Neuron (in vitro differentiated cells): ENCODE results near the gene TMEM116.

Experiments
- H2AFZ ChIP-seq: one replicate; pipeline ENCODE4 v1.6.1; 2013; ENCODE audit warnings: low read depth, mild to moderate bottlenecking, inconsistent platforms, low read length, moderate library complexity
- H3K27me3 ChIP-seq: one replicate; pipeline ENCODE4 v1.6.1; 2013; ENCODE audit warnings: low read length; ENCODE audit not compliant: insufficient read depth
- H3K36me3 ChIP-seq: one replicate; pipeline ENCODE4 v1.6.1; 2013; ENCODE audit warnings: low read length; ENCODE audit not compliant: insufficient read depth
- H3K4me1 ChIP-seq: one replicate; pipeline ENCODE4 v1.6.1; 2013; ENCODE audit warnings: low read length; ENCODE audit not compliant: insufficient read depth
- H3K4me3 ChIP-seq: 2 replicates; pipeline ENCODE4 v1.5.1; 2013; ENCODE audit warnings: mild to moderate bottlenecking, low read length, moderate library complexity
- H3K9me3 ChIP-seq: one replicate; pipeline ENCODE4 v1.6.1; 2013; ENCODE audit warnings: low read length

Gene TMEM116

DNA sequence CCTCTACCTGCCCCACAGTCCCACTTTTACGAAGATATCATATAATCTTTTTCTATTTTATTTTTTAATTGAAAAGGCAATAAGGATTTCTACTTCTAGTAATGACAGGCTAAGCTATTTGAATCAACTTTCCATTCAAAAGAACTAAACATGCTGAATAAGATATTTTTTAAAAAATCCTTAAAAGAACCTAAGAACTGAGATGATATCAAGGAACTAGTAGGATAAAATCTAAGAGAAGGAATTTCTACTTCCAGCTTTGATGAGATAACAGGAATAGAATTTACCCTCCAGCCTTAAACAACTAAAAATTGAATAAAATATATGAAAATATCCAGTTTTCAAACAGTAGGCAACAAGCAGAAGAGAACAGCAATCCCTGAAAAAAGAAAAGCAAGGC, 69.0 kb downstream of the TMEM116 start:
- no peaks in the 10 kb centered on the region for H3K36me3 ChIP-seq
- no peaks in the 10 kb centered on the region for H3K9me3 ChIP-seq
- no peak overlapping the region for H2AFZ ChIP-seq
- H3K4me3 ChIP-seq = no peak overlapping the region
- peaks cover 15% of the 10 kb centered on the region for H3K4me1 ChIP-seq
- H3K27me3 ChIP-seq = no peaks in the 10 kb centered on the region

DNA sequence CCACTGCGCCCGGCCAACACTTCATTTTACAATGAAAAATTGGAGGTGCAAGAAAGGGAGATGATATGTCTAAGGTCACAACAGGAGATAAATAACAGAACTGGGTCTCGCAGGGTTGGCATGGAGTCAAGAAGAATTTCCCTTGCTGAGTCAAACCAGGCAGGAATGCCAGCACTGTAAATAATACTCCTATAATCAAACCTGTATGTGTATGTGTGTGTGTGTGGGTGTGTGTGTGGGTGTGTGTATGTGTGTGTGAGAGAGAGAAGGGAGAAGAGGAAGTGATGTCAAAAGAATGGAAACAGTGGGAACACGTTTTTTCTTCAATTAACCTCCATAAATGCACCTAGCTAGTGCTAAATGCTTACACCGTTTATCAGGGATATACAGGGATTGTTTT, 70.4 kb downstream of the TMEM116 start:
- Histone ChIP-seq H3K36me3 (no peaks in the 10 kb centered on the region), H3K4me3 (no peak overlapping the region), H3K27me3 (no peaks in the 10 kb centered on the region), H3K4me1 (peaks cover 15% of the 10 kb centered on the region), H2AFZ (no peak overlapping the region), H3K9me3 (no peaks in the 10 kb centered on the region)

DNA sequence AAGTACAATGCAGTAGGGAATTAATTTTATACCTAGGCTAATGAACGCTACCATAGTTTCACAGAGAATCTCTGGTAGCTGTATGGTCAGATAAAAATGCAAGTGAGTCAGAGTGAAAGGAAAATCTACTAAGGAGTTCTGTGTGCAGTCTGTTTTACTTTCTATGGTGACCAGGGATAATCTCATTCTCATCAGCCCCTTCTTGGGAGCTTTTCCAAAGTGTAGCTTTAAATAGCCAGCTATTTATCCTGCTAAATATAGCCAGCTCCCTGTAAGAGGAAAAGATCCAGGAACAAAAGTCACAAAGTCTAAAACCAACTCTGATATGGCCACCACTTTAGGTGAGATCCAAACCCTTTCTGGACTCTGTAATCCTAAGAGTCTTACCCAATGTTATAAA, 75.5 kb downstream of the TMEM116 start:
- no peaks in the 10 kb centered on the region for H3K4me1 ChIP-seq
- no peaks in the 10 kb centered on the region for H3K9me3 ChIP-seq
- H3K27me3 ChIP-seq = no peaks in the 10 kb centered on the region
- no peak overlapping the region for H2AFZ ChIP-seq
- H3K36me3 ChIP-seq = no peaks in the 10 kb centered on the region
- H3K4me3 ChIP-seq = no peak overlapping the region

DNA sequence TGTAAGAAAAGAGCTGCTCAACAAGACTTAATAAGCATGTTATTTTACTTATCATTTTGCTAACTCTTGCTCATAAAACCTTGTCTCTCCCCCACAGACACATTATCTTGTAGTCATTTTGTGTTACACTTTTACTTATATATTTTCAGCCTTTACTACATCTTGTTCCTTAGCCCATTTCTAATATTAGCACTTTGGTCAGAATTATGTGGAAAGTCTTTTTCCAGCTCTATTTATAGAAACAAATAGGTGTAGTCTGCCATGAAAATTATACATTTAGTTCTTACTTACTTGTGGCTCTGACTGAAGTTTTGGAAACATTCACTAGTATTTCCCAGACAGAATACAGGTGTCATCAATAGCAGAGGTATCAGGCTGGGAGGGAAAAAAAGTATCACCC, 76.1 kb downstream of the TMEM116 start:
- H3K27me3 ChIP-seq = no peaks in the 10 kb centered on the region
- no peaks in the 10 kb centered on the region for H3K9me3 ChIP-seq
- no peak overlapping the region for H3K4me3 ChIP-seq
- no peaks in the 10 kb centered on the region for H3K4me1 ChIP-seq
- no peaks in the 10 kb centered on the region for H3K36me3 ChIP-seq
- H2AFZ ChIP-seq = no peak overlapping the region

DNA sequence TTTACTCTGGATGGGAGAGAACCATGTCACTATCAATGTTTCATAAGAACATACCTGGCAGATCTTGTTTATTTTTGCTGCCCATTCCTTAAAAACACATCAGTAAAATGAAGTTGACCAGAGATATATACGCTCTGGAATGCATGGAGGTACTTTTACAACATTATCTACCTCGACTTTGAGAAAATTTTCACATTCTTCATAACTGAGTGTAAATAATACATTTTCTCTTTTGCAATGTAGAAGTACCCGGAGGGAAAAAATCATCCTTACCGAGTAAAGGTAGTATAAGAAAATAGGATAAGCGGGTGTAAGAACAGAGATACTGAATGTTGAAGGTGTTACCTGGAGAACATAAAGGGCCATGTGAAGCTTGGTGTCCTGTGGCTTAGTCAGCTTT, 80.7 kb downstream of the TMEM116 start:
- Histone ChIP-seq H3K4me1 (peaks cover 7% of the 10 kb centered on the region), H3K27me3 (no peaks in the 10 kb centered on the region), H3K4me3 (no peak overlapping the region), H3K36me3 (no peaks in the 10 kb centered on the region), H3K9me3 (no peaks in the 10 kb centered on the region), H2AFZ (no peak overlapping the region)

DNA sequence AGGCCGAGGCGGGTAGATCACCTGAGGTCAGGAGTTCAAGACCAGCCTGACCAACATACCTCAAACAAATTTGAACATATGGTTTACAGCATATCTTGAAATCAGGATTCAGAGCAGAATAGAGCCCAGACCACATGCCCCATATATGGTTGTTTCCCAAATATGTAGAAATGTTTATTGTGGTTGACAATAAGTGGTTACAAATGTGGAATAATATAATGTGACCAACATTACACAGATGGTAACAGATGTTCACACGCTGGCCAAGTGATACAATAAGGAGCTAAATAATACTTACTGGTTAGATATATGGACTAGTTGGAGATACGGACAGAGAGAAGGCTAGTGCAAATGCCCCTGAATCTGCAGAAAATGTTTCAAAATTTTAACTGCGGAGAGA, 85.6 kb downstream of the TMEM116 start:
- H3K27me3 ChIP-seq = no peaks in the 10 kb centered on the region
- H2AFZ ChIP-seq = no peak overlapping the region
- H3K9me3 ChIP-seq = no peaks in the 10 kb centered on the region
- peaks cover 7% of the 10 kb centered on the region for H3K4me1 ChIP-seq
- H3K36me3 ChIP-seq = no peaks in the 10 kb centered on the region
- no peak overlapping the region for H3K4me3 ChIP-seq

DNA sequence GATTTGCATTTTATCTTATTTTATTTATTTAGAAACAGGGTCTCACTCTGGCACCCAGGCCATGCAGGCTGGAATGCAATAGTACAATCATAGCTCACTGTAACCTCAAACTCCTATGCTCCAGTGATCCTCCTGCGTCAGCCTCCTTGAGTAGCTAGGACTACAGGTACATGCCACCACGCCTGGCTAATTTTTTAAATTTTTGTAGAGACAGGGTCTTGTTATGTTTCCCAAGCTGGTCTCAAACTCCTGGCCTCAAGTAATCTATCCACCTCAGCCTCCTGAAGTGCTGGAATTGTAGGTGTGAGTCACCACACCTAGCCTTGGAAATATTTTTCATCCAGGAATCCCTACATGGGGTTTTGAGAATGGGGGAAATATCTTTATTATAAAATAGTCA, 86.3 kb downstream of the TMEM116 start:
- no peaks in the 10 kb centered on the region for H3K36me3 ChIP-seq
- H3K4me3 ChIP-seq = no peak overlapping the region
- H2AFZ ChIP-seq = no peak overlapping the region
- no peaks in the 10 kb centered on the region for H3K9me3 ChIP-seq
- H3K4me1 ChIP-seq = peaks cover 7% of the 10 kb centered on the region
- H3K27me3 ChIP-seq = no peaks in the 10 kb centered on the region

DNA sequence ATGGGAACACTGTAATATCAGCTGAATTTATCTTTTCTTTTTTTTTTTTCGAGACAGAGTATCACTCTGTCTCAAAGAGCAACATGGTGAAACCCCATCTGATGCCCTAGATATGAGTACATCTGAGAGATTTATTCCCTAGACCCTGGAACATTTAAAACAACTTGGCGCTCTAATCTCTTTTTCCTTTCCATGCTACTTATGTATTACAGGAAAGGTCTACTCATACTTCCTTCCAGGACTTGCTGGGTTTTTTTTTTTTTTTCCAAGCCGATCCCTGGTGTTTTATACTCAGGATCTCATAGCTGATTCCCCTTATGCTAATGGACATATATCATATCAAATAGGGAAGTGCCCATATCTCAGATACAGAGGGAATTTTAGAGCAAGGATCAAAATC, 87.8 kb downstream of the TMEM116 start:
- H3K4me1 ChIP-seq = peaks cover 7% of the 10 kb centered on the region
- no peaks in the 10 kb centered on the region for H3K9me3 ChIP-seq
- H3K36me3 ChIP-seq = no peaks in the 10 kb centered on the region
- no peak overlapping the region for H3K4me3 ChIP-seq
- no peaks in the 10 kb centered on the region for H3K27me3 ChIP-seq
- no peak overlapping the region for H2AFZ ChIP-seq

DNA sequence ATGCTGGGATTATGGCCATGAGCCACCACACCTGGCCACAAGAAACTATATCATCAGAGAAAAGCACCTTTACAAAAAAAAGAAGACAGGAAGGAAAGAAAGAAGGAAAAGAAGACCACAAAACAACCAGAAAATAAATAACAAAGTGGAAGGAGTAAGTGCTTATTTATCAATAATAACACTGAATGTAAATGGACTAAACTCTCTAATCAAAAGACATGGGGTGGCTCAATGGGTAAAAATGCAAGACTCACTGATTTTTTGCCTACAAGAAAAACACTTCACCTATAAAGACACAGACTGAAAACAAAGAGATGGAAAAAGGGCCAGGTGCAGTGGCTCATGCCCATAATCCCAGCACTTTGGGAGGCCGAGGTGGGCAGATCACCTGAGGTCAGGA, 105.2 kb downstream of the TMEM116 start:
- peaks cover 12% of the 10 kb centered on the region for H3K36me3 ChIP-seq
- H3K4me1 ChIP-seq = no peaks in the 10 kb centered on the region
- H3K27me3 ChIP-seq = no peaks in the 10 kb centered on the region
- H3K4me3 ChIP-seq = no peak overlapping the region
- H3K9me3 ChIP-seq = peaks cover 9% of the 10 kb centered on the region
- H2AFZ ChIP-seq = no peak overlapping the region

DNA sequence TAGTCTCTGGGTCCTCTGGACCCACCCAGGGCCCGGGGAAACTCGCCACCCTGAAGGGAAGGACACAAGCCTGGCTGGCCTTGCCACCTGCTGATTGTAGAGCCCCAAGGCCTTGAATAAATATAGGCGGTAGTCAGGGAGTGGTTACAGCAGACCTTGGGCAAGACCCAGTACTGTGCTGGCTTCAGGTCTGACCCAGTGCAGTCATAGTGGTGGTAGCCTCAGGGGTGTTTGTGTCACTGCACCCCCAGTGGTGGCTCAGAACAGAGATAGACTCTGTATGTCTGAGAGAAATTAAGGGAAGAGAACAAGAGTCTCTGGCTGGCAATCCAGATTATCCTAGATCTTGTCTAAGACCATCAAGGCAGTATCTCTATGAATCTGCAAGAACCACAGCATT, 107.5 kb downstream of the TMEM116 start:
- Histone ChIP-seq H2AFZ (no peak overlapping the region), H3K4me1 (no peaks in the 10 kb centered on the region), H3K27me3 (no peaks in the 10 kb centered on the region), H3K9me3 (peaks cover 9% of the 10 kb centered on the region), H3K36me3 (peaks cover 12% of the 10 kb centered on the region), H3K4me3 (no peak overlapping the region)

DNA sequence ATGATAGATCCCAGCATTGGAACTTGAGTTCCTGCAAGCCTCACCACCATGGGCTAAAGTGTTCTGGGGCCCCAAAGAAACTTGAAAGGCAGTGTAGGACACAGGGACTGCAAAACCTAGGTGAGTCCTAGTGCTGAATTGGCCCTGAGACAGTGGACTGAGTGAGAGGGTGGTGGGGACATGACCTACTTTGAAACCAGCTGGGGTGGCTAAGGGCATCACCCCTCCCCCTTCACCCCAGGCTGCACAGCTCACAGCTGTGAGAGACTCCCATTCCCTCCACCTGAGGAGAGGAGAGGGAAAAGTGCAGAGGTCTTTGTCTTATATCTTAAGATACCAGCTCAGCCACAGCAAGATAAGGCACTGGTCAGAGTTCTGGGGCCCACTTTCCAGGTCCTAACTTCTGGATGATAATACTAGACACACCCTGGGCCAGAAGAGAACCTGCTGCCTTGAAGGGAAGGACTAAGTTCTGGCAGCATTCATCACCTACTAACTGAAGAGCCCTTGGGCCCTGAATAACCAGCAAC, 108.5 kb downstream of the TMEM116 start:
- Histone ChIP-seq H3K4me1 (no peaks in the 10 kb centered on the region), H3K27me3 (no peaks in the 10 kb centered on the region), H3K9me3 (peaks cover 9% of the 10 kb centered on the region), H3K4me3 (no peak overlapping the region), H2AFZ (no peak overlapping the region), H3K36me3 (peaks cover 12% of the 10 kb centered on the region)

DNA sequence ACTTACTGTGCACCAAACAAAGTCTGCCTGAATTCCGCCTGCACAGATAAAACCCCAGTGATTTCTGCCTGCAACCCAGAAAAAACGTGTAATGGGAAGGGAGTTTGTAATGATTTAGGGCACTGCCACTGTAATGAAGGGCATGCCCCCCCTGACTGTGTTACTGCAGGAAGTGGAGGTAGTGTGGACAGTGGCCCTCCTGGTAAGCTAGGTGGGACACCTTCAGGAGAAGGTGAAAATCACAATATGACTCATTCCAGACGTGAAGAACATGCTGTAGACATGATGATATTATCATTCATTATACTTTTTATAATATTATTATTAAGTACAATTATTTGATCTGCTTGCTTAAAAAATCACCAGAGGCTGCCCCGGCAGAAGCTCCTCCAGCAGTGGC, 111.8 kb downstream of the TMEM116 start:
- no peak overlapping the region for H3K4me3 ChIP-seq
- H3K27me3 ChIP-seq = no peaks in the 10 kb centered on the region
- no peaks in the 10 kb centered on the region for H3K4me1 ChIP-seq
- peaks cover 23% of the 10 kb centered on the region for H3K36me3 ChIP-seq
- peaks cover 9% of the 10 kb centered on the region for H3K9me3 ChIP-seq
- no peak overlapping the region for H2AFZ ChIP-seq

DNA sequence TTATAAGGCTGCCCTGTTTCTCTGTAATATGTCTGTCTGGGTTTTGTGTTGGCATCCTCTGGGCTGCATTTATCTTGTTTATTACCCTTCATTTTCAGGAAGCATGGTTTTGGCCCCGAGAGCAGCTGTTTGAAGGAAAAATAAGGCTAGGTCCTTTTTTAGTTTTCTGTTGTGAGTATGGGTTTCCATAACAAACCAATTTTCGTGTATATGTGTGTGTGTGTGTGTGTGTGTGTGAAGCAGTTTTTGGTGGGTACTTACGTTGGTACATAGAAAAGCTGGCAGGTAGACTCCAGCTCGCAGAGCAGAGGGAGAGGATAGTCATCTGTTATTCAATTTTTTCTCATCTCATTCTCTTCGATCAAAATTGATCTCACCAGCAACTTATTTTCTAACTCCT, 118.4 kb downstream of the TMEM116 start:
- Histone ChIP-seq H3K36me3 (peaks cover 56% of the 10 kb centered on the region), H3K9me3 (peaks cover 2% of the 10 kb centered on the region), H3K27me3 (no peaks in the 10 kb centered on the region), H2AFZ (no peak overlapping the region), H3K4me1 (no peaks in the 10 kb centered on the region), H3K4me3 (no peak overlapping the region)

DNA sequence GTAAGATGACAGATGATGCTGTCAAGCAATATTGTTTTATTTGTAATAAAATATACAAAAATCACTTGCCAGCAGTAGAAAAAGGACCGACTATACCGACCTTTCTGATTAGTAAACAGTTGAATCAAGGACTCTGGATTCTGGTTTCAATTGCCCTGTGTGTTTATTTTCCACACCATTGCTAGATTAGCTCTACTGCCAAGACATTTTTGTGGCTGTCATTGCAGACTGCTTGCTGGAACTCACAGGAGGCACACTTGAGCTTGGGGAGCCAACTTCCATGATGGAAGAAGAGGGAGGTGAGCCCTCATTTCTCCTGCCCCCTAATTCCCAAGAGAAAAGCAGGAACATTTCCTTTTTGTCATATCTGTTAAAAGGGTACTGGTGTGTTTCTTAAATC, 119.7 kb downstream of the TMEM116 start:
- peaks cover 62% of the 10 kb centered on the region for H3K36me3 ChIP-seq
- H3K27me3 ChIP-seq = no peaks in the 10 kb centered on the region
- no peak overlapping the region for H3K4me3 ChIP-seq
- peaks cover 2% of the 10 kb centered on the region for H3K9me3 ChIP-seq
- H2AFZ ChIP-seq = no peak overlapping the region
- H3K4me1 ChIP-seq = no peaks in the 10 kb centered on the region
